Measurements from ENCODE around the gene COPZ2.

COPZ2 gene

DNA sequence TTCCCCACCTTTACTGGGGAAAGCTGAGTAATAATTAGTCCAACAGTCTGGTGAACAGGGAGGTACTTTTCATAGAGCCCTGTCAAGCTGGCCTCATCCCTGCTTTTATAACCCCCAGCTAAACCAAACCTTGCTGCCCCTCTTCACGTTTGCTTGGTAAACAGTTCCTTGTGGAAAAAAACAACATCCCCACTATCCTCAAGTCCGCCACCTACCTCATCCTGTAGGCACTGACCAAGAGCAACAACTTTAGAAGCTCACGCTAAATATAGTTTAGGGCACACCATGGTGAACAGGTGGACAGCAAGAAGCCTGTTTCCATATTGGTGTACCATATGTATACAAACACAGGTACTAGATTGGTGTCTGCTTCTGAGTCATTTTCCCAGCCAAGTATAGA, 27.0 kb upstream of the COPZ2 start:
- TF ChIP-seq, protein P1, sequence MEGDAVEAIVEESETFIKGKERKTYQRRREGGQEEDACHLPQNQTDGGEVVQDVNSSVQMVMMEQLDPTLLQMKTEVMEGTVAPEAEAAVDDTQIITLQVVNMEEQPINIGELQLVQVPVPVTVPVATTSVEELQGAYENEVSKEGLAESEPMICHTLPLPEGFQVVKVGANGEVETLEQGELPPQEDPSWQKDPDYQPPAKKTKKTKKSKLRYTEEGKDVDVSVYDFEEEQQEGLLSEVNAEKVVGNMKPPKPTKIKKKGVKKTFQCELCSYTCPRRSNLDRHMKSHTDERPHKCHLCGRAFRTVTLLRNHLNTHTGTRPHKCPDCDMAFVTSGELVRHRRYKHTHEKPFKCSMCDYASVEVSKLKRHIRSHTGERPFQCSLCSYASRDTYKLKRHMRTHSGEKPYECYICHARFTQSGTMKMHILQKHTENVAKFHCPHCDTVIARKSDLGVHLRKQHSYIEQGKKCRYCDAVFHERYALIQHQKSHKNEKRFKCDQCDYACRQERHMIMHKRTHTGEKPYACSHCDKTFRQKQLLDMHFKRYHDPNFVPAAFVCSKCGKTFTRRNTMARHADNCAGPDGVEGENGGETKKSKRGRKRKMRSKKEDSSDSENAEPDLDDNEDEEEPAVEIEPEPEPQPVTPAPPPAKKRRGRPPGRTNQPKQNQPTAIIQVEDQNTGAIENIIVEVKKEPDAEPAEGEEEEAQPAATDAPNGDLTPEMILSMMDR (IDR thresholded peaks at IDR 0.05; ENCODE audit: low read depth, low read length): no peak
- in situ Hi-C loops (cut with HindIII; ENCODE audit: low sequenced_read_pairs): no loop called here

DNA sequence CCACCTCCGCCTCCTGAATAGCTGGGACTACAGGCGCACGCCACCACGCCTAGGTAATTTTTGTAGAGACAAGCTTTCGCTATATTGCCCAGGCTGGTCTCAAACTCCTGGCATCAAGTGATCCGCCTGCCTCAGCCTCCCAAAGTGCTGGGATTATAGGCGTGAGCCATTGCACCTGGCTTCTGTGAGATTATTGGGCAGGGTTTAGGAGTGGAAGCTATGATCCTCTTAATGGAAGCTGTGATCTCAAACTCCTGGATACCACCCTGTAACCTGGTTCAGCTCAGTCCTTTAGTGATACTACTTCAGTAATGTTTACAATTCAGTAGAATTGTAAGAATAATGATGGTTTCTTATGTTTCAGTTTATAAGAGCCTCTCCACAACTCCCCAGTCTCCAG, 24.7 kb upstream of the COPZ2 start:
- no peak for DNase-seq (ENCODE audit: low read depth, low spot score)
- in situ Hi-C loops (cut with HindIII; ENCODE audit: low sequenced_read_pairs): no loop called here
- H3K4me3 ChIP-seq (ENCODE audit: low read depth, low read length): no peak overlapping the region
- TF ChIP-seq, protein P1 (IDR thresholded peaks at IDR 0.05; ENCODE audit: low read depth, low read length): no peak

More for the DNA sequence above, 27.0 kb upstream of the COPZ2 start:
- no peak for DNase-seq (ENCODE audit: low read depth, low spot score)
- H3K4me3 ChIP-seq (ENCODE audit: low read depth, low read length): no peak overlapping the region

DNA sequence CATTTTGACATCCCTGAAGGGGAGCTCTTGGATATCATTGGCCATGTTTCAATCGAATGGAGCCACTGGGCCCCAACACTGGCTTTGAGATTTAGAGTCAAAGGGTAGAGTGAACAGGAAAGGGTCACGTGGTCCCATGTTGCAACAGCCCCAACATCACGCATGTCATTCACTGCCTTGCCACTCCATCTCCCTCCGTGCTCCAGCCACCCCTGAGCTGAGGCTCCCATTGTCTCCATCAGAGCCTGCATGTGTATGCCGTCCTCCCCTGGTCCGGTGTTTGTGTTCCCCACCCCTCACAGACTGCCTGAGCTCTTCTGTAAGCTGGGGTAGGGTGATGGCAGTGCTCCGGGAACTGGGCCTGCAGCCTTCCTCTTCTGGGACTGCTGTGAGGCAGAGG, 22.7 kb upstream of the COPZ2 start:
- no peak overlapping the region for H3K4me3 ChIP-seq (ENCODE audit: low read depth, low read length)
- TF ChIP-seq, protein P1 (IDR thresholded peaks at IDR 0.05; ENCODE audit: low read depth, low read length): no peak
- no peak for DNase-seq (ENCODE audit: low read depth, low spot score)
- in situ Hi-C loops (cut with HindIII; ENCODE audit: low sequenced_read_pairs): no loop called here

DNA sequence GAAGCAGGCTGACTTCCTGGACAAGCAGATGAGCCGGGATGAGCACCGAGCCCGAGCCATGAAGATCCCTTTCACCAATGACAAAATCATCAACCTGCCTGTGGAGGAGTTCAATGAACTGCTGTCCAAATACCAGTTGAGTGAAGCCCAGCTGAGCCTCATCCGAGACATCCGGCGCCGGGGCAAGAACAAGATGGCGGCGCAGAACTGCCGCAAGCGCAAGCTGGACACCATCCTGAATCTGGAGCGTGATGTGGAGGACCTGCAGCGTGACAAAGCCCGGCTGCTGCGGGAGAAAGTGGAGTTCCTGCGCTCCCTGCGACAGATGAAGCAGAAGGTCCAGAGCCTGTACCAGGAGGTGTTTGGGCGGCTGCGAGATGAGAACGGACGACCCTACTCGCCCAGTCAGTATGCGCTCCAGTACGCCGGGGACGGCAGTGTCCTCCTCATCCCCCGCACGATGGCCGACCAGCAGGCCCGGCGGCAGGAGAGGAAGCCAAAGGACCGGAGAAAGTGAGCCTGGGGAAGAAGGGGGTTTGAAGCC, 21.6 kb upstream of the COPZ2 start:
- H3K4me3 ChIP-seq (ENCODE audit: low read depth, low read length): no peak overlapping the region
- no peak for DNase-seq (ENCODE audit: low read depth, low spot score)
- in situ Hi-C loops (cut with HindIII; ENCODE audit: low sequenced_read_pairs): no loop called here
- TF ChIP-seq, protein P1 (IDR thresholded peaks at IDR 0.05; ENCODE audit: low read depth, low read length): no peak

GRCh38 chr17:48058393-48059124, 21.0 kb upstream of the COPZ2 start:
- H3K4me3 ChIP-seq (ENCODE audit: low read depth, low read length): no peak overlapping the region
- in situ Hi-C loops (cut with HindIII; ENCODE audit: low sequenced_read_pairs): no loop called here
- DNase-seq (ENCODE audit: low read depth, low spot score): no peak
- TF ChIP-seq, protein P1 (IDR thresholded peaks at IDR 0.05; ENCODE audit: low read depth, low read length): no peak

DNA sequence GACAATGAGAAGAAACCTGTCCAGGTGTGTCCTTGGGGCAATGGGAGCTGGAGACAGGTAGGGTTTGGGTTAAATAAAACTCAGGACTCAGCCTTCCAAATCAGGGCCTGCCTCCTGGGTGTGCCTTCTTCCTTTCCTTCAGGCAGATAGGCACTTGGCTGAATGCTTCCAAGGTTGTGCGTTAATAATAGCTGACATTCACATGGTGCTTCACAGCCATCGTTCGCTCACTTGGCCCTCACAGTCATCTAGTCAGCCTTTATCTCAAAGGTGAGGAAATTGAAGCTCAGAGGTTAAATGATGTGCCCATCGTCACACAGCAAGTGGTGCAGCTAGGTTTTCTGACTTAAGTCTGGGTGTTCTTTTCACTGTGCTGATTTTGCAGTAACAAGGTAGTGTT, 20.0 kb upstream of the COPZ2 start:
- in situ Hi-C loops (cut with HindIII; ENCODE audit: low sequenced_read_pairs): no loop called here
- no peak for DNase-seq (ENCODE audit: low read depth, low spot score)
- TF ChIP-seq, protein P1 (IDR thresholded peaks at IDR 0.05; ENCODE audit: low read depth, low read length): no peak
- H3K4me3 ChIP-seq (ENCODE audit: low read depth, low read length): no peak overlapping the region

All from astrocyte of the spinal cord (primary cell).